HG03354 (cell line): ENCODE measurements around the gene CFAP107.

Experiments
- ATAC-seq: cut with Tn5 transposase; IDR thresholded peaks from one replicate; pipeline ENCODE4 v1.9.1; 2021; ENCODE audit warnings: mild to moderate bottlenecking; ENCODE audit not compliant: unreplicated experiment, poor library complexity, severe bottlenecking

CFAP107 gene

GRCh38 chr1:12738934-12739333, 7.1 kb upstream of the CFAP107 start:
- no peak for ATAC-seq

GRCh38 chr1:12739613-12740012, 6.4 kb upstream of the CFAP107 start:
- ATAC-seq, result no peak

- no peak for ATAC-seq
Observed at GRCh38 chr1:12741946-12742345, 4.1 kb upstream of the CFAP107 start.

- no peak for ATAC-seq
Observed at GRCh38 chr1:12745126-12745991, 641 bp upstream of the CFAP107 start.

GRCh38 chr1:12748778-12749355, 2.9 kb downstream of the CFAP107 start:
- ATAC-seq, result no peak

GRCh38 chr1:12754738-12755137, 8.7 kb downstream of the CFAP107 start:
- ATAC-seq, result no peak

GRCh38 chr1:12756273-12756672, 10.3 kb downstream of the CFAP107 start:
- ATAC-seq, result no peak

- ATAC-seq, result no peak
Observed at GRCh38 chr1:12756768-12757413, 10.9 kb downstream of the CFAP107 start.

GRCh38 chr1:12757836-12758235, 11.8 kb downstream of the CFAP107 start:
- ATAC-seq, result no peak

- no peak for ATAC-seq
Observed at GRCh38 chr1:12760256-12760795, 14.3 kb downstream of the CFAP107 start.

- no peak for ATAC-seq
Observed at GRCh38 chr1:12761781-12762180, 15.8 kb downstream of the CFAP107 start.

GRCh38 chr1:12762766-12763165, 16.8 kb downstream of the CFAP107 start:
- no peak for ATAC-seq

GRCh38 chr1:12763479-12763878, 17.5 kb downstream of the CFAP107 start:
- no peak for ATAC-seq

- no peak for ATAC-seq
Observed at GRCh38 chr1:12764016-12764415, 18.0 kb downstream of the CFAP107 start.

GRCh38 chr1:12769031-12769430, 23.0 kb downstream of the CFAP107 start:
- no peak for ATAC-seq

- no peak for ATAC-seq
Observed at GRCh38 chr1:12769976-12770505, 24.0 kb downstream of the CFAP107 start.

- ATAC-seq, result no peak
Observed at GRCh38 chr1:12770620-12771019, 24.6 kb downstream of the CFAP107 start.

- no peak for ATAC-seq
Observed at GRCh38 chr1:12771186-12771585, 25.2 kb downstream of the CFAP107 start.

- no peak for ATAC-seq
Observed at GRCh38 chr1:12772520-12772919, 26.5 kb downstream of the CFAP107 start.

GRCh38 chr1:12773438-12773837, 27.4 kb downstream of the CFAP107 start, which contains the start of gene PRAMEF12:
Gene PRAMEF12 (plus strand): TSS chr1:12773738. CDS start chr1:12774868, 1,130 bp downstream.
- ATAC-seq, result no peak
